ENCODE results near the gene RAB24. TPM values are rescaled to one million over a fixed set of nuclear protein-coding genes. Genes with fewer than 3 reads are reported as not detected.

RAB24 gene
- total and polyA plus RNA-seq, 2 of the 4 experiments (the other 2 are of a cell fraction) = 18.5 to 60.8 TPM

- BruUV-seq (replicated peaks) = no TSS peak
- no peak overlapping the region for H4K5ac ChIP-seq (ENCODE audit: low read depth, low read length)
- H2BK5ac ChIP-seq (ENCODE audit: low read depth, low read length, poor library complexity, severe bottlenecking) = no peak overlapping the region
- H2AK9ac ChIP-seq (replicated peaks; ENCODE audit: low read depth, low read length, poor library complexity) = no peak overlapping the region
- ChIA-PET POLR2A (ENCODE audit: unreplicated experiment) (no interaction called here), CTCF (no interaction called here)
- H4K91ac ChIP-seq (ENCODE audit: insufficient read depth, low read depth, low read length) = no peak overlapping the region
- TF ChIP-seq NFE2L2 (IDR thresholded peaks at IDR 0.05; ENCODE audit: low read depth, low read length) = no peak
- no peak for TF ChIP-seq MXI1 (IDR thresholded peaks at IDR 0.05; ENCODE audit: borderline replicate concordance, low read depth, low read length)
- H2BK20ac ChIP-seq (ENCODE audit: low read depth, low read length) = no peak overlapping the region
- H3K4me3 ChIP-seq (ENCODE audit: insufficient read depth, low read depth, low read length) = no peak overlapping the region
- H3K9ac ChIP-seq (ENCODE audit: low read depth, low read length) = no peak overlapping the region
- H2AFZ ChIP-seq (replicated peaks; ENCODE audit: low read length, poor library complexity) = no peak overlapping the region
- H3K4ac ChIP-seq (ENCODE audit: low read depth, low read length) = no peak overlapping the region
- peaks cover 70% of the 10 kb centered on the region for H3K36me3 ChIP-seq (ENCODE audit: control insufficient read depth, insufficient read depth, low read length)
- no peak overlapping the region for H2AK5ac ChIP-seq (ENCODE audit: low read depth, low read length)
- in situ Hi-C loops (cut with MboI; ENCODE audit: low sequenced_read_pairs) = no loop called here
- no peak overlapping the region for H3K23ac ChIP-seq (ENCODE audit: low read depth, low read length)
- no peaks in the 10 kb centered on the region for H3K9me3 ChIP-seq (ENCODE audit: control insufficient read depth, insufficient read depth, low read length)
- H4K20me1 ChIP-seq (ENCODE audit: insufficient read depth, low read length) = peaks cover 13% of the 10 kb centered on the region
- no peaks in the 10 kb centered on the region for H3K4me1 ChIP-seq (ENCODE audit: control insufficient read depth, insufficient read depth, low read length)
- no peak overlapping the region for H3K18ac ChIP-seq (ENCODE audit: low read depth, low read length)
- H3K14ac ChIP-seq (replicated peaks; ENCODE audit: low read depth, low read length) = no peak overlapping the region
- intact Hi-C loops (cut with micrococcal nuclease) = no loop called here
- ATAC-seq (ENCODE audit: low read depth) (no peak), DNase-seq (no peak)
- no peak overlapping the region for H2BK120ac ChIP-seq (ENCODE audit: low read depth, low read length)
- dilution Hi-C loops (cut with HindIII; ENCODE audit: low sequenced_read_pairs, unreplicated experiment) = no loop called here
- no peak overlapping the region for H3K56ac ChIP-seq (ENCODE audit: extremely low read depth, insufficient read depth, low read length)
- no peaks in the 10 kb centered on the region for H3K27me3 ChIP-seq (ENCODE audit: control insufficient read depth, insufficient read depth, low read length)
- WGBS, 2 experiments (ENCODE audit: extremely low coverage in 2 of 2, insufficient read length in 1 of 2) = 97% methylated on average over 28 of the region's 36 CpGs; no CpG with 5 or more reads in 1 of the 2 experiments
- H4K8ac ChIP-seq (ENCODE audit: low read depth in 2 of 2, low read length in 2 of 2) = no peak overlapping the region
- no peak overlapping the region for H2BK15ac ChIP-seq (ENCODE audit: low read depth, low read length)
- H3K27ac ChIP-seq (ENCODE audit: insufficient read depth, low read length) = no peak overlapping the region
- H3K79me1 ChIP-seq (ENCODE audit: low read depth in 1 of 2, low read length in 2 of 2) = peaks cover 11 to 19% of the 10 kb centered on the region in 2 experiments
- H3K4me2 ChIP-seq (ENCODE audit: low read depth, low read length) = no peak overlapping the region
- H3K9me1 ChIP-seq (ENCODE audit: insufficient read depth, low read length) = 0 out of 2 replicates have a peak, but pooled peaks cover 4% of the 10 kb centered on the region
These were observed 33.3 kb upstream of the RAB24 start for GRCh38 chr5:177336603-177337494.
